Gastroesophageal sphincter (tissue), 3 donors: ENCODE measurements around the gene POMT1.

Experiments used
- POLR2AphosphoS5 ChIP-seq: sonication (generic); formaldehyde crosslinking; IDR thresholded peaks from one replicate; pipeline ENCODE4 v1.6.1; 2017; ENCODE audit warnings: antibody characterized with exemption
- TF ChIP-seq, protein P1 (sequence below), 4 experiments: fragments of 200-600 bp in 2 of 4; fragments of 450-650 bp in 2 of 4; sonication (generic) in 1 of 4; IDR thresholded peaks; one replicate each; pipeline ENCODE4 v1.5.1; 2017 to 2019; ENCODE audit warnings: antibody characterized with exemption in 4 of 4, mild to moderate bottlenecking in 2 of 4, moderate library complexity in 2 of 4

- TF ChIP-seq POLR2AphosphoS5, result no peak
- TF ChIP-seq, protein P1, sequence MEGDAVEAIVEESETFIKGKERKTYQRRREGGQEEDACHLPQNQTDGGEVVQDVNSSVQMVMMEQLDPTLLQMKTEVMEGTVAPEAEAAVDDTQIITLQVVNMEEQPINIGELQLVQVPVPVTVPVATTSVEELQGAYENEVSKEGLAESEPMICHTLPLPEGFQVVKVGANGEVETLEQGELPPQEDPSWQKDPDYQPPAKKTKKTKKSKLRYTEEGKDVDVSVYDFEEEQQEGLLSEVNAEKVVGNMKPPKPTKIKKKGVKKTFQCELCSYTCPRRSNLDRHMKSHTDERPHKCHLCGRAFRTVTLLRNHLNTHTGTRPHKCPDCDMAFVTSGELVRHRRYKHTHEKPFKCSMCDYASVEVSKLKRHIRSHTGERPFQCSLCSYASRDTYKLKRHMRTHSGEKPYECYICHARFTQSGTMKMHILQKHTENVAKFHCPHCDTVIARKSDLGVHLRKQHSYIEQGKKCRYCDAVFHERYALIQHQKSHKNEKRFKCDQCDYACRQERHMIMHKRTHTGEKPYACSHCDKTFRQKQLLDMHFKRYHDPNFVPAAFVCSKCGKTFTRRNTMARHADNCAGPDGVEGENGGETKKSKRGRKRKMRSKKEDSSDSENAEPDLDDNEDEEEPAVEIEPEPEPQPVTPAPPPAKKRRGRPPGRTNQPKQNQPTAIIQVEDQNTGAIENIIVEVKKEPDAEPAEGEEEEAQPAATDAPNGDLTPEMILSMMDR (IDR thresholded peaks at IDR 0.05), result no peak
These were observed 18.5 kb downstream of the POMT1 start for GRCh38 chr9:131521203-131521602.
